HG03064 (cell line): ENCODE results near the gene AFDN.

Experiments used
- ATAC-seq: cut with Tn5 transposase; IDR thresholded peaks from one replicate; pipeline ENCODE4 v1.9.1; 2021; ENCODE audit warnings: low read depth; ENCODE audit not compliant: unreplicated experiment

AFDN gene

DNA sequence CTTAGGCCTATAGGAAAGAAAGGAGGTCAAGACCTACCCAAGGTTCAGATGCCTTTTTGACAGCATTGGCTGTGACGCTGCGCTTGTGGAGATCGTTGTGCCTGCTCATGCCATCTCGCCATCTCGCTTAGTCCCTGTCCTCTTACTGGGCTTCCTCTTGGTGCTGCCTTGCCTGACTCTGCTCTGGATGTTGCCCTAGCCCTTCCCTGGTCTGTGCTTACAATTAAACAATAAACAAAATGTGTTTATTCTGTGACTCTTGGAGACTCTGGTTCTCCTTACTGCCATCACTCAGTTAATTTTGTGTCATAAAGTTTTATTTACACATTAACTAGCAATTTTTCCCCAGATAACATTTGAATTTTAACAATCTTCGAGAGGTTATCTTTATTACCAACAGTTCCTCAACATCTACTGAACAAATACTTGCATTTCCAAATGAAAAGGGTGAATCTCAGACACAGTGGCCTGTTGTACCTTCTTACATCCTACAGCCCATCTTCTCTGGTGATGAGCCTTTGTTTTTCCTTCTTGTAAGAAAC lies 11.6 kb downstream of the AFDN start:
- no peak for ATAC-seq

DNA sequence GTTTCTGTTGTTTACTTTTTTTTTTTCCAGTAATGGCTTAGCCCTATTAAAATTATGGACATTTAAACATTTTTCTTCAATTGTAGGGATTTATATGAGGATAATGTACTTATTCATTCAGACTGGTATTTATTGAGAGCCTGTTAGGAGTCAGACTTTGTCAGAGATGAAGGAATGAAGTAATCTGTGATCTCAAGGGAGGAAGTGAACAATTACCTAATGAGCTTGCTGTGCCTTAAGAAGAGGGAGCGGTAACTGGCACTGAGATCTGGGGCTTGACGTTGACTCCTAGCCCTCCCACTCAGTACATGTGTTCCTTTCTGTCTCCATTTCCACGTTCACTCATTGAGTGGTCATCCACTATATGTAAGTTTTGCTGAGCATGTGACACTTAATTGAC lies 12.6 kb downstream of the AFDN start:
- no peak for ATAC-seq

DNA sequence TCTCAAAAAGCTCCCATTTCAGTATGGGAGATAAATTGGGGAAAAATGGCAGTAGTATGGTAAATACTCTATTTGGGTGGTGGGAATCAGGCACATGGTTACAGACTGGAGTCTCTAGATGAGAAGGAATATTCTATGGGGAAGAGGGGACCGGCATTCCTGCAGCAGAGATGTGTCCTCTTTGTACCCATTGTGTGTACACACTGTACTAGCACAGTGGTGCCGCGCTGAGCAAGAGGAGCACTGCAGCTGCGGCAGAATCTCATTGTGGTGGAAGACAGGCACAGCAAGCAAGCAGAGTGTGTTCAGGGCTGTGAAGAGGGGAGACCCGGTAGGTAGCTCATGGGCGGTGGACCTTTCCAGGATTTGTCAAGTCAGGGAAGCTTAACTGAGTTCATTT lies 13.0 kb downstream of the AFDN start:
- no peak for ATAC-seq

DNA sequence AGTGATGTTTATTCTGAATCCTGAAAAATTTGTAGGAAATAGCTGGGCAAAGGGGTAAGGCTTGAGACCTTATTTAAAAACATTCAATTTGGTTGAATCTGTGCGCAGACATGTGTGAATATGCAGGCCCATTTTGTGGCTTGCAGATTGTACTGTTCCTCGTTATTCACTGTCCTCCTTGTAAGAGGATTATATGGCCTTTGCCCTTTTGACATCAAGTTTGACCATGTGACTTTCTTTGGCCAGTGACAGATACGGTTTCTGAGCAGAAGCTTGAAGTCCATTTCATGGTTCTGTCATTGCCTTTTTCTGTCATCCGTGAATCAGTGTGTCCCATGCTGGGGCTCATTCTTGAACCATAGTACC lies 13.4 kb downstream of the AFDN start:
- ATAC-seq = no peak

DNA sequence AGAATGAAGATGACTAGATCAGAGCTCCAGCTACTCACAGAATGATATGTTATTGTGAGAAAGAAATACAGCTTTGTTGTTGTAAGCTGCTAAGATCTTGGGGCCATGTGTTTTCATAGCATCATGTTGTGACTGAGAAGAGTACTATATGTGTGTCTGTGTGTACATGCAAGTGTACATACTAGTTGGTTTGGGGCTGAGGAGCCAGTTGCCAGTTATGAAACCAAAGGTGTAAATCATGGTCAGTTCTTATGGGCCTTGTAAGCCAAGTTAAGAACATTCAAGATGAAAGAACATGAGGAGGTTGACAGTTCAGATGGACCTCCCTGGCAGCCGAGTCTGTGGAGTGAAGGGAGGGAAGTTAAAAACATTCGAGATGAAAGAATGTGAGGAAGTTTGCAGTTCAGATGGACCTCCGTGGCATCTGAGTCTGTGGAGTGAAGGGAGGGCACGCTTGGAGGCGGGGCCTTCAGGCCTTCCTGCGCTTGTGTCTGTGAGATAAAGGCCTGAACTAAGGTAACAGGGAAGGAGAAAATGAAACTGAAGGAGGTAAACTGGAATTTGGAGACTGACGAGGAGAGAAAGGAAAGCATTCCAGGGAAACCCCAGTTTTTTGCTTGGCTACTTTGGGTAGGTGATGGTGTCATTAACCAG lies 13.9 kb downstream of the AFDN start:
- ATAC-seq = no peak

DNA sequence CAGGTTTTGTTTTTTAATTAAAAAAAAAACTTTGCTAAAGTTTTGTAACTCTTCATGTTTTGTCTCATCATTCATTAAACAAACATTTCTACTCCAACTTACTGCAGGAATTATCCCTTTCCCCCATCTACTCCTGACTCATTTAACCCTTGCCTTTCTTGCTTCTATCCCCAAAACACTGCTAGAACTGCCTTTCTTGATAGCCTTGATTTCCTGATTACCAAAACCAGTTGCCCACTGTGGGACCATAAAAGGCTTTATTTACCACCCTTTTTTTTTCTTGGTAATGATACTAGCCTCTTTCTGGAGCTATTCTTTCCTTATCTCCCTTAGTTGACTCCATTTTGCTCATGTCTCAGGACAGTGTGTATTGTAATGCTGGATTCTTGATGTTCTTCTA lies 15.3 kb downstream of the AFDN start:
- no peak for ATAC-seq

DNA sequence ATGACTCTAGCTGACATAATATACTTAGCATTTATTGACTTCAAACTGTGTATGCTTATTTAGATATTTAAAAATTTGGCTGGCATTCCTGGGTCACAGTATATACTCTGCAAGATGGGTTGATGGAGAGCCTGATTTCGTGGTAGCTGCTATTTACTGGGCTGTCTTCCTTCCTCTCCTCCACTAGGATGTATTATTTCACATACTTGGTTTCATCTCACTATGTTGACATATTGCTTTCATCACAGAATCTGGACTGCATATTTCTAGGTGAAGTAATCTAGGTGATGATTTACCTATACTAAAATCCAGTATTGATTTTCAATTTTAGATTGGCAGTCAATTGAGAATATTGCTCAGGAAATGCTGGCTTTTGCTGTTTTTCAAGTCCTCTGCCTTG lies 15.7 kb downstream of the AFDN start:
- no peak for ATAC-seq

DNA sequence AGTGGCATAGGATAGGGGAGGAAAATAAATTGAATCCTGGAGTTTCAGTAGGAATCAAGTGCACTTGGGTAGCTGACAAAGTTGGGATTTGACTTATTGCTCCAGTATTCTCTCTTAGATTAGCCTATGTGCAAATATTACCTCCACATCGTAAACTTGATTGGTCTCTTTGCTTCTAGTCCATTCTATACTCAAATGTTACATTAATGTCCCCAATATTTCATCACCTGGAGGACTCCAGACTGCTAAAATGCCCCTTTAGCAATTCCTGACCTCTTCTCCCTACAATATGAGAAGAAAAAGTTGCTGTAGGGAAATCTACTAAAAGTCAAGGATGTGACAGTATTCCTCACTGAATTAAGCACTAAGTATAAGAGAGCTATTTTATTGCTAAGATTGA lies 16.3 kb downstream of the AFDN start:
- ATAC-seq = no peak

DNA sequence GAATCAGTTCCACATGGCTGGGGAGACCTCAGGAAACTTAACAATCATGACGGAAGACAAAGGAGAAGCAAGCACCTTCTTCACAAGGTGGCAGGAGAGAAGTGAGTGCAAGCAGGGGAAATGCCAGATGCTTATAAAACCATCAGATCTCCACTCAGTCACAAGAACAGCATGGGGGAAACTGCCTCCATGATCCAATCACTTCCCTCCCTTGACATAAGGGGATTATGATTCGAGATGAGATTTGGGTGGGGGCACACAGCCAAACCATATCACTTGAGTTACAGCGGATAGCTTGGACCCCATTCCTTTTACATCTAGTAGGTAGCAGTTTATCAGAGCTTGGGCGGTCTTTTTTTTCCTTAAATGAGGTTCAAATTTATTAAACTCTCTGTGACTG lies 19.1 kb downstream of the AFDN start:
- no peak for ATAC-seq

DNA sequence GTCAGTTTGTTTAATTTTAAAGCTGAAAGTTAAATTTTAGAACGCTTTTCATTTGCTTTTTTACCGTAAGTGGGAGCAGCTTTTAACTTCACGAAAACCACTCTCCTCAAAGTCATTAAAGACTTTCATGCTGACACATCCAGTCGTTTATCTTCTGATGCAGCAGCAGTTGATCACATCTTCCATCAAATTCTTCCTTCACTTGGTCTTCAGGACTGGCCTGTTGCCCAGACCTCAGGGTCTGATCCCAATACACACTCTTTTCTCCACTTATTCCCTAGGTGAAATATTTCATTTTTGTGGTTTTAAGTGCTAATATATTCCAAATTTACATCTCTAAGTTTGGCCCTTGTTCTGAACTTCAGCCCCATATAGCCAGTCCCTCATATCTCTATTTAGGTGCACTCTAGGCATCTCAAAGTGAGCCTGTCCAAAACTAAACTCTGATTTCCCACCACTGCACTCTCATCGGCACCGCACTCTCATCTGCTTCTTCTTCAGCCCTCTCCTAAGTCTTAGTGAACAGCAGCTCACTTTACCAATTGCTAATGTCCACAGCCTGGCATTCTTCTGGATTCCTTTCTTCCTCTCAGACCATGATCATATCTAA lies 20.4 kb downstream of the AFDN start:
- no peak for ATAC-seq

DNA sequence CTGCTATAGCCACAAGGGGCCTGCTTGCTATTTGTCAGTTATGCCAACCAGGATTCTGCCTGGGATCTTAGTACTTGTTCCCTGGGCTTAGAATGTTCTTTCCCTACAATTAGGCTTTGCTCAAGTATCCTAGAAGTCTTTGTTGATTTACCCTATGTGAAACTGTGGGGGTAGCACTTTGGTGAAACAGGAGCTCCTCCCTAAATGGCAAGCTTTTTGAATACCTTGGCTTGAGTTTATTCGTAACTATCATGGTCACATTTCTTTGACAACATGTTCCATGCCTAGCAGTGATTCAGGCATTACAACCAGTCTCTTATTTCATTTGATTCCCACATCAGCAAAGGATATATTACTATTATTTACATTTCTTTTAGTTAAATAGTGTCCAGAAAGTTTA lies 21.2 kb downstream of the AFDN start:
- ATAC-seq = no peak

DNA sequence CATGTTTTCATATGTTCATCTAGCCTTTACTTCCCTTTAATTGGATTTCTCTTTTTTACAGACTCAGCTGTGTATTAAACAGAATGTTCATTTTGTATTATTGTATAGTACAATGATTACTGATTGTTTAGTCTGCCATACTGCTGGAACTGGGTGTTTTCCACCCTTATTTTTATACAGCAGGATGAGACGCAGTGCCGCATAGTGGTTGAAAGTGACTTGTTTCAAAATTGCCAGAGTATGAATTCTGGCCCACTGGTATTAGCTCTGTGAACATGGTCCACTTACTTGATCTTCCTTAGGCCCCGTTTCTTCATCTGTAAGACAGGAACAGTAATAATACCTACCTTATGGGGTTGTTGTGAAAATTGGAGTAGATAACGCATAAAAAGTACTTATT lies 22.1 kb downstream of the AFDN start:
- no peak for ATAC-seq

DNA sequence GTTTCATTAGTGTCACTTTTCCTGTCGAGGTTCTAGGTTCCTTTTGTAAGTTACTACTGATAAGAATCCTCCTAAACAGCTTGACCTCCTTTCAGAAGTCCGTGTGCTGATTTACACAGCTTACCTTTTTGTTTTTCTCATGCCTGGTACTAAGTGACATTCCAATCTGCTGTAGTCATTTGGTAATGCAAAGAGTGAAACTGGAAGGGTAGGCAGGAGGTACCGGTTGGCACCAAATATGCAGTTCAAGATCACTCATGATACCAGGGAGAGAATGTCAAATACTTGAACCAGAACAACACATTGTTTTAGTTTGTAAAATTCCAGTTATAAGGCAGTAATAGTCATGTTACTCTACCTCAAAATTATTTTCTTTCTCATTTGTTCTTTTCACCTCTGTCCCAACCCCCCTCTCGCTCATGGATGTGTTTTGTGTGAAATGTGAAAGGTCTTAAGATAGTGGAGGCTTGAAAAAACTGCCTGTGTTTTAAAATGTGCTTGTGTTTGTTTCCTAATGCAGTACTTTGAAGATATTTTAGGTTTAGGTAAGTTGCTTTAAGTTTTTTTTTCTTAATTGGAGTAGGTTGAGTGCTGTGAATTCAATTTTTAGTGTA lies 23.2 kb downstream of the AFDN start:
- ATAC-seq = no peak

DNA sequence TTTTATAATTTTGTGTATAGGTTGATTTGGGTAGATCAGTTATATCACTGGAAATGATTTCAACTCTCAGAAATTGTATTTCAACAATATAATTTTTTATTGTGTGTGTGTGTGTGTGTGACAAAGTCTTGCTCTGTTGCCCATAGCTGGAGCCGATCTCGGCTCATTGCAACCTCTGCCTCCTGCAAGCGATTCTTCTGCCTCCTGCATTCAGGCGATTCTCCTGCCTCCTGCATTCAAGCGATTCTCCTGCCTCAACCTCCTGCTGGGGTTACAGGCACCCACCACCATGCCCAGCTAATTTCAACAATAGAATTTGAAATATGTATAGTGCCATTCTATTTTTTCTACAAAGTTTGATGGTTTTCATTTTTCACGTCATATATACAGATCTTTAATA lies 24.1 kb downstream of the AFDN start:
- no peak for ATAC-seq

DNA sequence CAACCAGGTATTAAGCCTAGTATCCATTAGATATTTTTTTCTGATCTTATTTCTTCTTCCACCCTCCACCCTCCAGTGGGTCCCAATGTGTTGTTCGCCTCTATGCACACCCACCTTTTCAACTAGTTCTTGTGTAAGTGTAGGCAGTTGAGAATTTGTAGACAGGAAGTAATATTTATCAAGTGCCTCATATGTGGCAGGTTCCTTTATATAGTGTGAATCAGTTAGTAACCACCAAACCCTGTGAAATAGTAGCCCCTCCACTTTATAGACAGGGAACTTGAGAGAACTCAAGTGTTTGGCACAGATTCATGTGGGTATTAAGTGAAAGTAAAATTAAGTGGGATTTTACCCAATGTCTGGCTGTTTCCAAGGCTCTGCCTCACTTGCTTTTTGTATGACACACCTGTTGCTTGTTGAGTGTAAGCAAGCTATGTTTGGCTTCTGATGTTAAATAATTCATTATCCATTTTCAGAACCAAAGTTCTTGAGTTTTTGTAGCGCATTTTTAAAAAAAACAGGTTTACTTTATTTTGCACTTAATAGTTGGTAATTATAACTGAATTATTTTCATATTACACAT lies 24.8 kb downstream of the AFDN start:
- ATAC-seq = no peak

DNA sequence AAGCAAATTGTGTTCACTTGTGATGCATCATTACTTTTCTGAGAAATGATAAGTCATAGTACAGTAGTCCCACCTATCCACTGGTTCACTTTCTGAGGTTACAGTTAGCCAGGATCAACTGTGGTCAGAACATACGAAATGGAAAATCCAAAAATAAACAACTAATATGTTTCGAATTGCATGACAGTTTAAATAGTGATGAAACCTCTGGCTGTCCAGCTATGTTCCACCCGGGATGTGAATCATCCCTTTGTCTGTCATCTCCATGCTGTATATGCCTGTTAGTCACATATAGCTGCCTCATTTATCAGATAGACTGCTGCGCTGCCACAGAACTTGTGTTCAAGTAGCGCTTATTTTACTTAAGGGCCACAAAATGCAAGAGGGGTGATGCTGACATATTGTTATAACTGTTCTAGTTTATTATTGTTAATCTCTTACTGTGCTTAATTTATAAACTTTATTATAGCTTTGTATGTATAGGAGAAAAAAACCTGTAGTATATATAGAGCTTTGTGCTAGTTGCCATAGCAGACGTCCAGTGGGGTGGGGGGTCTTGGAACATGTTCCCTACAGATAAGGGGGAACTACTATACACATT lies 29.2 kb downstream of the AFDN start:
- ATAC-seq = no peak

DNA sequence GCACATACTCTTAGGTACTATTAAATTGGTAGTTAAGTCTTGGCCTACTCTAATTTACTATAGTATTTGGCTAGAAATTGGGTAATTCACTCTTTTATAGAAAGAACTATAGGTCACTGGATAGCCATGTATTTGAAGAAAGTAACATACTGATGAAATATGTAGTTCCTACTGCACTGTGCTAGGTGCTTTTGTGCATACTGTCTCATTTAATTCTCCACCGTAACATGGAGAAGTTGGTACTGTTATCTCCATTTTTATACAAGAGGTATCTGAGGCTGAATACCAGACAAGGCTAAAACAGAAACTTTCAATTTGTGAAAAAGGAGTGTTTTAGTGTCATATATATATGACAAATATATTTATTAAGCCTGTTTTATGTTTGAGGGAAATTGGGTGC lies 29.8 kb downstream of the AFDN start:
- no peak for ATAC-seq

DNA sequence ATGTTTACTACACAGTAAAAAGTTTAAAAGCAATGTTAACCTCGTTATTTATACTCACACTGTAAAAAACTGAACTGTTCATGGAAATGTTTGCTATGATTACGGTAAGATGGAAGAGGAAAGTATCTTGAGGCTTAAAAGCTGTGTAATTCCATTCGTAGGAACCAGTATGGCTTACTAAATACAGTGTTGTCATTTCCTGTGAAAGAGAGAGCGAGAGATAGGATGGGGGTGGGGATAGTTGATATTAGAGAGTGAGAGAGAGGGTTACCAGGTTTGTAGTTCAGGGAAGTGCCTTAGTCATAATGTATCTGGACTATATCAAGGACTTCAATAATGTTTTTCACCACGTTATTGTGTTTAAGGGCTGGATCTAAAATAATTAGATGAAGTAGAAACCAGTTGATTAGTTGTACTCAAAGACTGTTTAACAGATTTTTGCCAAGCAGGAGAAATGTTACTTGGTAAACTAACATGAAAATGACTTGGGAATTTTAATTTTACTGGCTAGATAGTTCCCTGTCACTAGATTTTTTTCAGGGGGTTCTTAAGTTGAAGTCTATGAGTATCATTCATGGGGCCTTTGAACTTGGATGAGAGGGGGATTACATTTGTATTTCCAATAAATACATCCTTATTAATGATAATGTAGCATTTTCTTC lies 30.4 kb downstream of the AFDN start:
- no peak for ATAC-seq

DNA sequence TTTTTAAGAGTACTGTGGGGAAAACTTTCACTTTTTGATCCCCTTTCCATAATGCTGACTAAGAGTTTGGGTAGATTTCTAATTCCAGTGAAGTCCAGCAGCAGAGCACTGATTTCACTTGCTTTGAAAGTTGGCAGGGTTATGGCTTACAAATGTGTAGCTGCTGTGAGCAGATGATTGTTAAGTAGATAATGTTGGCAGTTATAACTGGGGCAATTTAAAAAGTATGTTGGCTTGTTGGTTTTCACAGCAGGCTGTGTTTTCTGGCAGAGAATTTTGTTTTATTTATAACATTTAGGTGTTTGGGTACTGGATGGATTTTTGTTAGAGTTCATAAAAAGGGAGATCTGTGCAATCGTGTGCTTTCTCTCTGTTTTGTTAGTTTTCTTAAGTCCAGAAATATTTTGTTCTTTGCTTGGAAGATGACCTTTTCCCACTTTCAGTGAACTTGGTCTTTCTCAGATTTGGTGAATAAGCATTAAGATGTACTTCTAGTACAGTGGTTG lies 31.4 kb downstream of the AFDN start:
- ATAC-seq = no peak

DNA sequence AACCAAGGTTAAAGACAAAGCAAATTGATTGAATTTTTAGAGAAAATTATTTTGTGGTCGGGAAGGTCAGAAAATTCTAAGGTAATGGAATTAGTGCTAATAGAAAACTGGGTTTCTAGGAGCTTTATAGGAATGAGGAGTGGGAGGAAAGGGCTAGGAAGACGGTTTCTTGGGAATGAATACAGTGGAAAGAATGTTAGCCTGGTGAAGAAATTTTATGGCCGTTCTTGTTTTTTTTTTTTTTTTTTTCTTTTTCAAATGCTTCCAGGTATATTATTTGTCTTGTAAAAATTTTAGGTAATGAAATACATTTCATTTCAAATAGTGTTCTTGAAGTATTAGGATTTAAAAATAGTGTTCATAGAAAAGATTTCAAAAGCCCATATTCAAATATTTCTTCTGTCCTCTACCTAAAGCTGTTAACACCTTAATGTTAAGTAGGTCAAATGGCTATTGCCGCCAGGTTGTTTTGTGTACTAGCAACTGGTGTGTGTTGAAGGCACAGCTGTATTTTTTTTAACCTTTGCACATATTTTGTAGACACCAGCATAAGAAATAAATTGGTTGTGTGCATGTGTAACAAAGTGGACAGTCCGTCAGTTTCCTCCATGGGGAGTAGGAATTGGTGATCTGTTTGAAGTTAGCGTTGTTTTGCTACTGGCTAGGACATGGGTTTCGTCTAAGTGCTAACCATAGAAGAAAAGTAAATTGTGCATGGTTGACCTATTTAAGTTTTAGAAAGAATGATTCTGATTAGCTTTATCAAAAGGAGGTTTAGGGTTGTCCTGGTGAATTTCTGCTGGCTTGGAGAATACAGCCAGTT lies 32.3 kb downstream of the AFDN start:
- ATAC-seq = no peak
